HepG2 (cell line): ENCODE data around the gene ANKRD53. TPM values are rescaled to one million over a fixed set of nuclear protein-coding genes. Genes with fewer than 3 reads are reported as not detected.

Experiments used
- GABPA ChIP-seq, 2 experiments: IDR thresholded peaks; 2 replicates each; pipeline ENCODE4 v1.6.1; 2011 to 2016; ENCODE audit warnings: low read depth in 2 of 2, low read length in 1 of 2, missing biosample characterization in 1 of 2, missing genetic modification characterization in 1 of 2
- HOXA3 ChIP-seq: sonication (generic); formaldehyde crosslinking; IDR thresholded peaks from 2 replicates; pipeline ENCODE4 v1.5.0; 2020; ENCODE audit warnings: missing genetic modification reagents
- HOXA7 ChIP-seq: sonication (generic); formaldehyde crosslinking; IDR thresholded peaks from 2 replicates; pipeline ENCODE4 v1.8.1; 2022; ENCODE audit warnings: mild to moderate bottlenecking, missing genetic modification reagents, moderate library complexity
- KDM3A ChIP-seq: IDR thresholded peaks from 2 replicates; pipeline ENCODE4 v1.6.1; 2018; ENCODE audit warnings: low read depth, missing compliant biosample characterization
- MED8 ChIP-seq: sonication (generic); formaldehyde crosslinking; IDR thresholded peaks from 2 replicates; pipeline ENCODE4 v1.8.1; 2023; ENCODE audit warnings: mild to moderate bottlenecking, missing genetic modification reagents; ENCODE audit not compliant: insufficient replicate concordance
- MTA1 ChIP-seq: sonication (generic); formaldehyde crosslinking; IDR thresholded peaks from 2 replicates; pipeline ENCODE4 v1.4.0; 2020; ENCODE audit warnings: missing genetic modification reagents, mild to moderate bottlenecking, borderline replicate concordance
- ZNF205 ChIP-seq: IDR thresholded peaks from 2 replicates; pipeline ENCODE4 v1.6.1; 2018; ENCODE audit warnings: missing biosample characterization, missing genetic modification reagents
- ZNF329 ChIP-seq: sonication (generic); formaldehyde crosslinking; IDR thresholded peaks from 2 replicates; pipeline ENCODE4 v1.9.0; 2021; ENCODE audit warnings: low read depth, mild to moderate bottlenecking, missing genetic modification reagents
- ZNF589 ChIP-seq: sonication (generic); formaldehyde crosslinking; conservative IDR thresholded peaks from 2 replicates; pipeline ENCODE4 v1.8.0; 2022; ENCODE audit warnings: mild to moderate bottlenecking, moderate library complexity, missing genetic modification reagents
- polyA plus RNA-seq, 8 experiments: library from polyadenylated mRNA; depleted of rRNA in 3 of 8; stranded (reverse) in 7 of 8; unstranded in 1 of 8; fragments of >200 nt; fragmentation: Illumina TruSeq in 4 of 8; extraction: Trizol in 4 of 8; gene quantifications; 2 replicates each; pipeline versions ENCODE4 v1.2.1 to v1.2.3, GENCODE V29; 2011 to 2016; ENCODE audit warnings: low read depth in 4 of 8, missing spikeins in 1 of 8, mixed read lengths in 1 of 8; ENCODE audit not compliant: insufficient read depth in 1 of 8
- total RNA-seq, 5 experiments: library from RNA; depleted of rRNA; stranded (reverse); fragments of >200 nt; fragmentation: Illumina TruSeq; extraction: Trizol; gene quantifications; 2 replicates each; pipeline ENCODE4 v1.2.3, GENCODE V29; 2016; ENCODE audit warnings: low read depth in 1 of 5
- TF ChIP-seq, protein P1 (sequence below): sonication (generic); formaldehyde crosslinking; IDR thresholded peaks from 2 replicates; pipeline ENCODE4 v1.5.1; 2020; ENCODE audit warnings: missing genetic modification reagents, mild to moderate bottlenecking, borderline replicate concordance
- TF ChIP-seq, protein P2 (sequence below): sonication (generic); formaldehyde crosslinking; conservative IDR thresholded peaks from 2 replicates; pipeline ENCODE4 v1.4.0; 2020; ENCODE audit warnings: mild to moderate bottlenecking, missing genetic modification reagents, moderate library complexity
- TF ChIP-seq, protein P3 (sequence below): IDR thresholded peaks from 2 replicates; pipeline ENCODE4 v1.6.1; 2016; ENCODE audit warnings: low read depth, missing genetic modification reagents, missing compliant biosample characterization
- TF ChIP-seq, protein P4 (sequence below): IDR thresholded peaks from 2 replicates; pipeline ENCODE4 v1.6.1; 2012; ENCODE audit warnings: inconsistent platforms

Gene ANKRD53
- total and polyA plus RNA-seq, 2 of the 13 experiments (the other 11 are each of a cell fraction or from before 2014, with no cell fraction given): 0.15 TPM; not detected in 1

DNA sequence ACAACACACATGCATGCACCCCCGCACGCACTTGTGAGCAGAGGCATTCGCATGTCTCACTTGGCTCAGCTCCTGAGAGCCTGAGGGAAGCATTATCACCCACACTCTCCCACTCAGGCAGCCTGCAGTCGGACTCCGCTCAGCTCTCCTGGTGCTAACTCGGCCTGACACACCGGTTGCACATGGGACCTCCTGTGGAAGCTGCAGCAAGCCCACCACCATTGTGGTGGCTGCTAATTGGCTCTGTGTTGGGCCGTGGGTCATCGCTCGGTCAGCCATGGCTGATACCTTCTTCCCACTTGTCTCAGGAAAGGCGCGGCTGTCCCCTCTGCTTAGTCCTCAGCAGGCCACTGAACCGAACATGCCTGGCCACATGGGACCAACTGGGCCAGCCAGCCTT is 29.9 kb downstream of the ANKRD53 start (continued):
- TF ChIP-seq, protein P1, sequence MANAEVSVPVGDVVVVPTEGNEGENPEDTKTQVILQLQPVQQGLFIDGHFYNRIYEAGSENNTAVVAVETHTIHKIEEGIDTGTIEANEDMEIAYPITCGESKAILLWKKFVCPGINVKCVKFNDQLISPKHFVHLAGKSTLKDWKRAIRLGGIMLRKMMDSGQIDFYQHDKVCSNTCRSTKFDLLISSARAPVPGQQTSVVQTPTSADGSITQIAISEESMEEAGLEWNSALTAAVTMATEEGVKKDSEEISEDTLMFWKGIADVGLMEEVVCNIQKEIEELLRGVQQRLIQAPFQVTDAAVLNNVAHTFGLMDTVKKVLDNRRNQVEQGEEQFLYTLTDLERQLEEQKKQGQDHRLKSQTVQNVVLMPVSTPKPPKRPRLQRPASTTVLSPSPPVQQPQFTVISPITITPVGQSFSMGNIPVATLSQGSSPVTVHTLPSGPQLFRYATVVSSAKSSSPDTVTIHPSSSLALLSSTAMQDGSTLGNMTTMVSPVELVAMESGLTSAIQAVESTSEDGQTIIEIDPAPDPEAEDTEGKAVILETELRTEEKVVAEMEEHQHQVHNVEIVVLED (CRISPR knock-in tag): 0 out of 2 replicates have a peak, but pooled peaks have one; percentile 6
- TF ChIP-seq ZNF205: no peak
- TF ChIP-seq ZNF589 (CRISPR knock-in tag): 0 out of 2 replicates have a peak, but pooled peaks have one; percentile 40
- 0 out of 2 replicates have a peak, but pooled peaks have one; percentile 32 for TF ChIP-seq HOXA7 (CRISPR knock-in tag)
- TF ChIP-seq, protein P2, sequence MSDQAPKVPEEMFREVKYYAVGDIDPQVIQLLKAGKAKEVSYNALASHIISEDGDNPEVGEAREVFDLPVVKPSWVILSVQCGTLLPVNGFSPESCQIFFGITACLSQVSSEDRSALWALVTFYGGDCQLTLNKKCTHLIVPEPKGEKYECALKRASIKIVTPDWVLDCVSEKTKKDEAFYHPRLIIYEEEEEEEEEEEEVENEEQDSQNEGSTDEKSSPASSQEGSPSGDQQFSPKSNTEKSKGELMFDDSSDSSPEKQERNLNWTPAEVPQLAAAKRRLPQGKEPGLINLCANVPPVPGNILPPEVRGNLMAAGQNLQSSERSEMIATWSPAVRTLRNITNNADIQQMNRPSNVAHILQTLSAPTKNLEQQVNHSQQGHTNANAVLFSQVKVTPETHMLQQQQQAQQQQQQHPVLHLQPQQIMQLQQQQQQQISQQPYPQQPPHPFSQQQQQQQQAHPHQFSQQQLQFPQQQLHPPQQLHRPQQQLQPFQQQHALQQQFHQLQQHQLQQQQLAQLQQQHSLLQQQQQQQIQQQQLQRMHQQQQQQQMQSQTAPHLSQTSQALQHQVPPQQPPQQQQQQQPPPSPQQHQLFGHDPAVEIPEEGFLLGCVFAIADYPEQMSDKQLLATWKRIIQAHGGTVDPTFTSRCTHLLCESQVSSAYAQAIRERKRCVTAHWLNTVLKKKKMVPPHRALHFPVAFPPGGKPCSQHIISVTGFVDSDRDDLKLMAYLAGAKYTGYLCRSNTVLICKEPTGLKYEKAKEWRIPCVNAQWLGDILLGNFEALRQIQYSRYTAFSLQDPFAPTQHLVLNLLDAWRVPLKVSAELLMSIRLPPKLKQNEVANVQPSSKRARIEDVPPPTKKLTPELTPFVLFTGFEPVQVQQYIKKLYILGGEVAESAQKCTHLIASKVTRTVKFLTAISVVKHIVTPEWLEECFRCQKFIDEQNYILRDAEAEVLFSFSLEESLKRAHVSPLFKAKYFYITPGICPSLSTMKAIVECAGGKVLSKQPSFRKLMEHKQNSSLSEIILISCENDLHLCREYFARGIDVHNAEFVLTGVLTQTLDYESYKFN (CRISPR knock-in tag): 0 out of 2 replicates have a peak, but pooled peaks have one; percentile 2
- no peak for TF ChIP-seq MED8 (CRISPR knock-in tag)
- no peak for TF ChIP-seq ZNF329 (CRISPR knock-in tag)
- no peak for TF ChIP-seq KDM3A (CRISPR knock-in tag)
- peak; percentile 37; the same call in 1 of the 2 replicates for TF ChIP-seq MTA1 (CRISPR knock-in tag)
- TF ChIP-seq, protein P3, sequence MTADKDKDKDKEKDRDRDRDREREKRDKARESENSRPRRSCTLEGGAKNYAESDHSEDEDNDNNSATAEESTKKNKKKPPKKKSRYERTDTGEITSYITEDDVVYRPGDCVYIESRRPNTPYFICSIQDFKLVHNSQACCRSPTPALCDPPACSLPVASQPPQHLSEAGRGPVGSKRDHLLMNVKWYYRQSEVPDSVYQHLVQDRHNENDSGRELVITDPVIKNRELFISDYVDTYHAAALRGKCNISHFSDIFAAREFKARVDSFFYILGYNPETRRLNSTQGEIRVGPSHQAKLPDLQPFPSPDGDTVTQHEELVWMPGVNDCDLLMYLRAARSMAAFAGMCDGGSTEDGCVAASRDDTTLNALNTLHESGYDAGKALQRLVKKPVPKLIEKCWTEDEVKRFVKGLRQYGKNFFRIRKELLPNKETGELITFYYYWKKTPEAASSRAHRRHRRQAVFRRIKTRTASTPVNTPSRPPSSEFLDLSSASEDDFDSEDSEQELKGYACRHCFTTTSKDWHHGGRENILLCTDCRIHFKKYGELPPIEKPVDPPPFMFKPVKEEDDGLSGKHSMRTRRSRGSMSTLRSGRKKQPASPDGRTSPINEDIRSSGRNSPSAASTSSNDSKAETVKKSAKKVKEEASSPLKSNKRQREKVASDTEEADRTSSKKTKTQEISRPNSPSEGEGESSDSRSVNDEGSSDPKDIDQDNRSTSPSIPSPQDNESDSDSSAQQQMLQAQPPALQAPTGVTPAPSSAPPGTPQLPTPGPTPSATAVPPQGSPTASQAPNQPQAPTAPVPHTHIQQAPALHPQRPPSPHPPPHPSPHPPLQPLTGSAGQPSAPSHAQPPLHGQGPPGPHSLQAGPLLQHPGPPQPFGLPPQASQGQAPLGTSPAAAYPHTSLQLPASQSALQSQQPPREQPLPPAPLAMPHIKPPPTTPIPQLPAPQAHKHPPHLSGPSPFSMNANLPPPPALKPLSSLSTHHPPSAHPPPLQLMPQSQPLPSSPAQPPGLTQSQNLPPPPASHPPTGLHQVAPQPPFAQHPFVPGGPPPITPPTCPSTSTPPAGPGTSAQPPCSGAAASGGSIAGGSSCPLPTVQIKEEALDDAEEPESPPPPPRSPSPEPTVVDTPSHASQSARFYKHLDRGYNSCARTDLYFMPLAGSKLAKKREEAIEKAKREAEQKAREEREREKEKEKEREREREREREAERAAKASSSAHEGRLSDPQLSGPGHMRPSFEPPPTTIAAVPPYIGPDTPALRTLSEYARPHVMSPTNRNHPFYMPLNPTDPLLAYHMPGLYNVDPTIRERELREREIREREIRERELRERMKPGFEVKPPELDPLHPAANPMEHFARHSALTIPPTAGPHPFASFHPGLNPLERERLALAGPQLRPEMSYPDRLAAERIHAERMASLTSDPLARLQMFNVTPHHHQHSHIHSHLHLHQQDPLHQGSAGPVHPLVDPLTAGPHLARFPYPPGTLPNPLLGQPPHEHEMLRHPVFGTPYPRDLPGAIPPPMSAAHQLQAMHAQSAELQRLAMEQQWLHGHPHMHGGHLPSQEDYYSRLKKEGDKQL (CRISPR knock-in tag): no peak
- no peak for TF ChIP-seq GABPA (IDR thresholded peaks at IDR 0.05; ENCODE audit: low read depth, low read length)
- no peak for TF ChIP-seq GABPA (CRISPR knock-in tag; IDR thresholded peaks at IDR 0.05; ENCODE audit: low read depth)
- TF ChIP-seq, protein P4, sequence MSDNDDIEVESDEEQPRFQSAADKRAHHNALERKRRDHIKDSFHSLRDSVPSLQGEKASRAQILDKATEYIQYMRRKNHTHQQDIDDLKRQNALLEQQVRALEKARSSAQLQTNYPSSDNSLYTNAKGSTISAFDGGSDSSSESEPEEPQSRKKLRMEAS: 0 out of 2 replicates have a peak, but pooled peaks have one; percentile 10
- no peak for TF ChIP-seq HOXA3 (CRISPR knock-in tag)
- TF ChIP-seq, all 625 proteins: peak for 9
